ENCODE measurements around the gene PPP1R36.
A peak's percentile ranks its signal among the peaks of the same experiment; 100 is the strongest.

GRCh38 chr14:64573109-64573508 is 23.3 kb downstream of the PPP1R36 start:
- TF ChIP-seq CTCF (IDR thresholded peaks at IDR 0.05) (no peak), POLR2AphosphoS5 (IDR thresholded peaks at IDR 0.05) (peak; percentile 22 to 61), POLR2A (IDR thresholded peaks at IDR 0.05; ENCODE audit: low read depth) (no peak)

Measured in esophagus muscularis mucosa (tissue), 3 donors.